EL (cell line): Measurements from ENCODE around the gene SCRN2.
A peak's percentile ranks its signal among the peaks of the same experiment; 100 is the strongest.

ENCODE experiments used
- DNase-seq: peaks from one replicate; pipeline ENCODE4 v3.0.0-alpha.2; 2016

The SCRN2 gene

GRCh38 chr17:47802341-47803022 lies 38.6 kb downstream of the SCRN2 start:
- peak; percentile 42 for DNase-seq

DNA sequence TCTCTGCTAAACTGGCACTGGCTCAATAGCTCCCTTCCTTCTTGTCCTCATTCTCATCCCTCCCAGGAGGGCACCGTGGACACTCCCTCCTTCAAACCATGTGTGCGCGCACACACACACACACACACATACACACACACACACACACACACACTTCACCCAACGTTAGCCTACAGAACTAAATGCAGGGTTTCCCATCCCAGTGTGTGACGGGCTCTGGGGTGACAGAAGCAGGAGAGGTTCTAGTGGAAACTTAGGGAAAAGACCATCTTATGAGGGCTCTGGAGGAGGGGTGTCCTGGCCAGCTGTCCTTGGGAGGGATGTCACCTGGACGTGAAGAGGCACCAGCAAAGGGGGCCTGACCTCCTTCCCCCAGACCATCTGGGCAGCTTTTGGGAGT lies 39.2 kb downstream of the SCRN2 start:
- DNase-seq = no peak

GRCh38 chr17:47801176-47801765 lies 39.8 kb downstream of the SCRN2 start:
- no peak for DNase-seq

GRCh38 chr17:47800686-47801085 lies 40.4 kb downstream of the SCRN2 start:
- DNase-seq = no peak

- DNase-seq = no peak
Observed at GRCh38 chr17:47797797-47798196, 43.3 kb downstream of the SCRN2 start.

- no peak for DNase-seq
Observed at GRCh38 chr17:47792979-47793378, 48.1 kb downstream of the SCRN2 start.

- no peak for DNase-seq
Observed at GRCh38 chr17:47792457-47792856, 48.6 kb downstream of the SCRN2 start.

DNA sequence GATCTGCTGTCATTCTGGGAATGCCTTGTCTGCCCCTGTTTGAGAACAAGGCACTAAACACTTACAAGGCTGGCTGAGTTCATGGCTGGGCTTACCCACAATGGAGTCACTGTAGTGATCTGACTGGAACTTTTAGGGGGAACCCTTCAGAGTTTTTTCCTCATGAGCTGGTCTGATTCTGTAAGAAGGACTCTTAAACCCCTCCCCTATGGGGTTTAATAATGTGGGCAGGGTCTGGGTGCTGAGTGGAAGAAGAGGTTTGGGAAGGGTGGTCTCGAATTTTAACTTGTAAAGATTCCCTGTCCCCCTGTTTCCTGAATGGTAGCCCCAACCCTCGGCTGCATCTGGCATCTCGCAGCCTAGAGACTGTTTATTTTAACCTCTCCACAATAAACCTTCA lies 50.0 kb downstream of the SCRN2 start:
- no peak for DNase-seq

DNA sequence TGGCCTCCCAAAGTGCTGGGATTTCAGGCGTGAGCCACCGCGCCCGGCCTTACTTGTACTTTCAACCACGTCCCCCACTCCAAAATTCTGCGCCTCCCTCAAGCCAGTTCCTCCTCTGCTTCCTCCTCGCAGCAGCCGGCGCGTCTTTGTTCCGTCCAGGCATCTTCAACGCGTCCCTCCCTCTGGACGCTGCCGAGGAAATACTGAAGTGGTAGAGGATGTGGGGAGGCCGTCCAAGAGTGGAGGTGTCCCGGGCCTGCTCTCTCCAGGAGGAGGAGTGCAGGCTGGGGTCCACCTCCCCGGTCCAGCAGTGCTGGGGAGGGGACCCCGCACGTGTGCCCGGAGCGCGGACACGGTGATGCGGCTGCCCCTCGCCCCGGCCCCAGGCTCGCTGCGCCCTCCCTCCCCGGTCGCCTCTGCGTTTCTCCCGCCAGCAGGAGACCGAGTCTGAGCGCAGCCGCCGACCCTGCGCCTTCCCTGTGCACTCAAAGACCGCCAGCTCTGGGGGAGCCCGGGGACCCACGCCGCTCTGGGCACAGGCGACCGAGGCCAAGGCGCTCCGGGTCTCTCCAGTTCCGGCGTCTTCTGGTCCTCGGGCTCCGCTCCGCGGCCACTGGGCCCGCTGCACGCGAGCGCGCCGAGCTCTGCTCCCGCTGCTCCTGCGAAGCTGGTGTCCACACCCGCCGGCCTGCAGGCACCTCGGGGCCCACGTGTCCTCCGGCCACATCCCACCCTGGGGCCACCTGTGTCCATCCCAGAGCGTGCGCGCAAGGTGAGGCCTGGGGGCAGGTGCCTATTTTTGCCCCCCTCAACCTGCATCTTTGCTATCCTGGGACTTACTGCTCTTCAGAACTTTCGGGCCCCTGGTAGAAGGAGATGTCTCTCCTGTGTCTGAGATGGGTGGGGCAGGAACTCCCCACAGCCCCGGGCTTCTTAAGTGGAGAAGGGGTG lies 51.2 kb downstream of the SCRN2 start:
- peak; percentile 58 for DNase-seq
